ENCODE measurements around the gene CBLC.
"Not testable (repeated sequence)": the region's sequence is repeated elsewhere in the genome, so short reads cannot be mapped to it uniquely, and the experiment has no call there.

CBLC gene

DNA sequence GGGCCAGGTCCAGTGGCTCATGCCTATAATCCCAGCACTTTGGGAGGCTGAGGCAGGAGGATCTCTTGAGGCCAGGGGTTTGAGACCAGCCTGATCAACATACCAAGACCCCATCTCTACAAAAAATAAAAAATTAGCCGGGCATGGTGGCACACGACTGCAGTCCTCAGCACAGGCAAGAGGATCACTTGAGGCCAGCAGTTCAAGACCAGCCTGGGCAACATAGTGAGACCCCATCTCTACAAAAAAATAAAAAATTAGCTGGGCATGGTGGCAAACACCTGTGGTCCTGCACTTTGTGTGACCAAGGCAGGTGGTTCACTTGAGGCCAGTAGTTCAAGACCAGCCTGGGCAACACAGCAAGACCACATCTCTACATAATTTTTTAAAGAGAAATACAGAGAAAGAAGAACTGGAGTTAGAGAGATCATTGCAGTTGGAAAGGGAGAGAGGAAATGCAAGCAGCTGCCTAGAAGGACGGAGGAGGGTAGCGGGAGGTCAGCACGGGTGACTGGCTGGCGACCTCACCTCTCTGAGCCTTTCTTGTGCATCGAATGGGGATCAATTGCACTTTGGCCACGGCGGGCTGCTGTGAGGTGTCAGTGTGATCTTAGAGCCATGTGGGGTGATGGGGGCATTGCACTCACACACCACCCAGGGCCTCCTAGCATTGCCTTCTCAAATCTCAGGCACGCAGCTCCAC lies 45.1 kb downstream of the CBLC start:
- no peak for ATAC-seq
- TF ChIP-seq, protein P1, sequence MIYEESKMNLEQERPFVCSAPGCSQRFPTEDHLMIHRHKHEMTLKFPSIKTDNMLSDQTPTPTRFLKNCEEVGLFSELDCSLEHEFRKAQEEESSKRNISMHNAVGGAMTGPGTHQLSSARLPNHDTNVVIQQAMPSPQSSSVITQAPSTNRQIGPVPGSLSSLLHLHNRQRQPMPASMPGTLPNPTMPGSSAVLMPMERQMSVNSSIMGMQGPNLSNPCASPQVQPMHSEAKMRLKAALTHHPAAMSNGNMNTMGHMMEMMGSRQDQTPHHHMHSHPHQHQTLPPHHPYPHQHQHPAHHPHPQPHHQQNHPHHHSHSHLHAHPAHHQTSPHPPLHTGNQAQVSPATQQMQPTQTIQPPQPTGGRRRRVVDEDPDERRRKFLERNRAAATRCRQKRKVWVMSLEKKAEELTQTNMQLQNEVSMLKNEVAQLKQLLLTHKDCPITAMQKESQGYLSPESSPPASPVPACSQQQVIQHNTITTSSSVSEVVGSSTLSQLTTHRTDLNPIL (CRISPR knock-in tag; IDR thresholded peaks at IDR 0.05; ENCODE audit: low read depth): no peak
- TF ChIP-seq, protein P2, sequence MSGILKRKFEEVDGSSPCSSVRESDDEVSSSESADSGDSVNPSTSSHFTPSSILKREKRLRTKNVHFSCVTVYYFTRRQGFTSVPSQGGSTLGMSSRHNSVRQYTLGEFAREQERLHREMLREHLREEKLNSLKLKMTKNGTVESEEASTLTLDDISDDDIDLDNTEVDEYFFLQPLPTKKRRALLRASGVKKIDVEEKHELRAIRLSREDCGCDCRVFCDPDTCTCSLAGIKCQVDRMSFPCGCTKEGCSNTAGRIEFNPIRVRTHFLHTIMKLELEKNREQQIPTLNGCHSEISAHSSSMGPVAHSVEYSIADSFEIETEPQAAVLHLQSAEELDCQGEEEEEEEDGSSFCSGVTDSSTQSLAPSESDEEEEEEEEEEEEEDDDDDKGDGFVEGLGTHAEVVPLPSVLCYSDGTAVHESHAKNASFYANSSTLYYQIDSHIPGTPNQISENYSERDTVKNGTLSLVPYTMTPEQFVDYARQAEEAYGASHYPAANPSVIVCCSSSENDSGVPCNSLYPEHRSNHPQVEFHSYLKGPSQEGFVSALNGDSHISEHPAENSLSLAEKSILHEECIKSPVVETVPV (CRISPR knock-in tag; IDR thresholded peaks at IDR 0.05): no peak
- TF ChIP-seq ESRRG (CRISPR knock-in tag; IDR thresholded peaks at IDR 0.05): no peak
- TF ChIP-seq ZNF8 (CRISPR knock-in tag; IDR thresholded peaks at IDR 0.05): no peak
- TF ChIP-seq ISL1 (CRISPR knock-in tag; IDR thresholded peaks at IDR 0.05): no peak

DNA sequence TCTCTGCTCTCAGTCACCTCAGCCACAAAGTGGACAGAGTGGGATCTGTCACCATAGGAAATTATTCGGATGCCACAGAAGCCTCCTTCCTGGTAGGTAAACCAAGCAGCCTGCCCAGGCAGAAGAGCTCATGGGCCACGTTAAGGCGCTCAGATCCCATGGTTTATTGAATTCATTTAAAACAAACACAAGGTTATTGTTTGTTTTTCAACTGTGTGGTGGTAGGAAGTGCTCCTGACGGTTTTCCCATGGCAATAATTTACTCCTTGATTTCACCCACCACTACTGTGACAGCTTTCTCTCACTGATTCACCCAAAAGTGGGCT lies 45.6 kb downstream of the CBLC start:
- no peak for ATAC-seq
- TF ChIP-seq TCF4 (CRISPR knock-in tag; IDR thresholded peaks at IDR 0.05; ENCODE audit: borderline replicate concordance) (no peak), GLIS3 (CRISPR knock-in tag; IDR thresholded peaks at IDR 0.05) (no peak), ESRRG (CRISPR knock-in tag; IDR thresholded peaks at IDR 0.05) (no peak), BACH2 (CRISPR knock-in tag; IDR thresholded peaks at IDR 0.05; ENCODE audit: borderline replicate concordance) (no peak), OSR1 (CRISPR knock-in tag; IDR thresholded peaks at IDR 0.05) (no peak), SNAI2 (CRISPR knock-in tag; IDR thresholded peaks at IDR 0.05) (no peak), ZC3H10 (CRISPR knock-in tag; IDR thresholded peaks at IDR 0.05) (no peak), ISL1 (CRISPR knock-in tag; IDR thresholded peaks at IDR 0.05) (no peak)
- TF ChIP-seq, protein P3, sequence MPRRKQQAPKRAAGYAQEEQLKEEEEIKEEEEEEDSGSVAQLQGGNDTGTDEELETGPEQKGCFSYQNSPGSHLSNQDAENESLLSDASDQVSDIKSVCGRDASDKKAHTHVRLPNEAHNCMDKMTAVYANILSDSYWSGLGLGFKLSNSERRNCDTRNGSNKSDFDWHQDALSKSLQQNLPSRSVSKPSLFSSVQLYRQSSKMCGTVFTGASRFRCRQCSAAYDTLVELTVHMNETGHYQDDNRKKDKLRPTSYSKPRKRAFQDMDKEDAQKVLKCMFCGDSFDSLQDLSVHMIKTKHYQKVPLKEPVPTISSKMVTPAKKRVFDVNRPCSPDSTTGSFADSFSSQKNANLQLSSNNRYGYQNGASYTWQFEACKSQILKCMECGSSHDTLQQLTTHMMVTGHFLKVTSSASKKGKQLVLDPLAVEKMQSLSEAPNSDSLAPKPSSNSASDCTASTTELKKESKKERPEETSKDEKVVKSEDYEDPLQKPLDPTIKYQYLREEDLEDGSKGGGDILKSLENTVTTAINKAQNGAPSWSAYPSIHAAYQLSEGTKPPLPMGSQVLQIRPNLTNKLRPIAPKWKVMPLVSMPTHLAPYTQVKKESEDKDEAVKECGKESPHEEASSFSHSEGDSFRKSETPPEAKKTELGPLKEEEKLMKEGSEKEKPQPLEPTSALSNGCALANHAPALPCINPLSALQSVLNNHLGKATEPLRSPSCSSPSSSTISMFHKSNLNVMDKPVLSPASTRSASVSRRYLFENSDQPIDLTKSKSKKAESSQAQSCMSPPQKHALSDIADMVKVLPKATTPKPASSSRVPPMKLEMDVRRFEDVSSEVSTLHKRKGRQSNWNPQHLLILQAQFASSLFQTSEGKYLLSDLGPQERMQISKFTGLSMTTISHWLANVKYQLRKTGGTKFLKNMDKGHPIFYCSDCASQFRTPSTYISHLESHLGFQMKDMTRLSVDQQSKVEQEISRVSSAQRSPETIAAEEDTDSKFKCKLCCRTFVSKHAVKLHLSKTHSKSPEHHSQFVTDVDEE (CRISPR knock-in tag; IDR thresholded peaks at IDR 0.05): no peak
- TF ChIP-seq, protein P4, sequence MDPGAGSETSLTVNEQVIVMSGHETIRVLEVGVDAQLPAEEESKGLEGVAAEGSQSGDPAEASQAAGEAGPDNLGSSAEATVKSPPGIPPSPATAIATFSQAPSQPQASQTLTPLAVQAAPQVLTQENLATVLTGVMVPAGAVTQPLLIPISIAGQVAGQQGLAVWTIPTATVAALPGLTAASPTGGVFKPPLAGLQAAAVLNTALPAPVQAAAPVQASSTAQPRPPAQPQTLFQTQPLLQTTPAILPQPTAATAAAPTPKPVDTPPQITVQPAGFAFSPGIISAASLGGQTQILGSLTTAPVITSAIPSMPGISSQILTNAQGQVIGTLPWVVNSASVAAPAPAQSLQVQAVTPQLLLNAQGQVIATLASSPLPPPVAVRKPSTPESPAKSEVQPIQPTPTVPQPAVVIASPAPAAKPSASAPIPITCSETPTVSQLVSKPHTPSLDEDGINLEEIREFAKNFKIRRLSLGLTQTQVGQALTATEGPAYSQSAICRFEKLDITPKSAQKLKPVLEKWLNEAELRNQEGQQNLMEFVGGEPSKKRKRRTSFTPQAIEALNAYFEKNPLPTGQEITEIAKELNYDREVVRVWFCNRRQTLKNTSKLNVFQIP (CRISPR knock-in tag; IDR thresholded peaks at IDR 0.05; ENCODE audit: borderline replicate concordance, low read depth): no peak
- TF ChIP-seq, protein P5, sequence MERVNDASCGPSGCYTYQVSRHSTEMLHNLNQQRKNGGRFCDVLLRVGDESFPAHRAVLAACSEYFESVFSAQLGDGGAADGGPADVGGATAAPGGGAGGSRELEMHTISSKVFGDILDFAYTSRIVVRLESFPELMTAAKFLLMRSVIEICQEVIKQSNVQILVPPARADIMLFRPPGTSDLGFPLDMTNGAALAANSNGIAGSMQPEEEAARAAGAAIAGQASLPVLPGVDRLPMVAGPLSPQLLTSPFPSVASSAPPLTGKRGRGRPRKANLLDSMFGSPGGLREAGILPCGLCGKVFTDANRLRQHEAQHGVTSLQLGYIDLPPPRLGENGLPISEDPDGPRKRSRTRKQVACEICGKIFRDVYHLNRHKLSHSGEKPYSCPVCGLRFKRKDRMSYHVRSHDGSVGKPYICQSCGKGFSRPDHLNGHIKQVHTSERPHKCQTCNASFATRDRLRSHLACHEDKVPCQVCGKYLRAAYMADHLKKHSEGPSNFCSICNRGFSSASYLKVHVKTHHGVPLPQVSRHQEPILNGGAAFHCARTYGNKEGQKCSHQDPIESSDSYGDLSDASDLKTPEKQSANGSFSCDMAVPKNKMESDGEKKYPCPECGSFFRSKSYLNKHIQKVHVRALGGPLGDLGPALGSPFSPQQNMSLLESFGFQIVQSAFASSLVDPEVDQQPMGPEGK (CRISPR knock-in tag; IDR thresholded peaks at IDR 0.05; ENCODE audit: borderline replicate concordance): no peak

DNA sequence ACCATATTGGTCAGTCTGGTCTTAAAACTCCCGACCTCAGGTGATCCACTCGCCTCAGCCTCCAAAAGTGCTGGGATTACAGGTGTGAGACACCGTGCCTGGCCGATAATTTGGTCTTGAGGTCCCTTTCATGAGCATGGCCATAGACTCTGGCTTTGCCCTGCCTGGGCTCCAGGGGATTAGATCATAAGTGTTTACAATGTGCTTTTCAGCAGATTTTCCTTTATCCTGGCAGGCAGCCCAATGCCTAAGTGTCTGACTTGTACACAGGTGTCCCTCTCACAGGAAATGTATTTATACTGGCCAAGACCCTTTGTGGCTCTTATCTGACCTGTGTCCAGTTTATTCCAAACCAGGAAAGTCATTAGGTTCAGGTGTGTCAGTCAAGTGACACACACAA lies 47.1 kb downstream of the CBLC start:
- no peak for TF ChIP-seq ESRRG (CRISPR knock-in tag; IDR thresholded peaks at IDR 0.05)
- TF ChIP-seq, protein P4 (CRISPR knock-in tag; IDR thresholded peaks at IDR 0.05; ENCODE audit: borderline replicate concordance, low read depth): no peak
- no peak for ATAC-seq

DNA sequence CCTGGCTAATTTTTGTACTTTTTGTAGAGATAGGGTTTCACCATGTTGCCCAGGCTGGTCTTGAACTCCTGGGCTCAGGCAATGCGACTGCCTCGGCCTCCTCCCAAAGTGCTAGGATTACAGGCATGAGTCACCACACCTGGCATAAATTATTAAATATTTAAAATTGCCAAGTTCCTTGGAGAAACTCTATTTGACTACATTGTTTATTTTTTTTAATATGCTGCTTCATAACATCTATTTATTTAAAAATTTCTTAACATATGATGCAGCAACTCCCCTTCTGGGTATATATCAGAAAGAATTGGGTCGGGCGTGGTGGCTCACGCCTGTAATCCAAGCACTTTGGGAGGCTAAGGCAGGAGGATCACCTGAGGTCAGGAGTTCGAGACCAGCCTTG lies 55.2 kb downstream of the CBLC start:
- ATAC-seq: not testable (repeated sequence)

DNA sequence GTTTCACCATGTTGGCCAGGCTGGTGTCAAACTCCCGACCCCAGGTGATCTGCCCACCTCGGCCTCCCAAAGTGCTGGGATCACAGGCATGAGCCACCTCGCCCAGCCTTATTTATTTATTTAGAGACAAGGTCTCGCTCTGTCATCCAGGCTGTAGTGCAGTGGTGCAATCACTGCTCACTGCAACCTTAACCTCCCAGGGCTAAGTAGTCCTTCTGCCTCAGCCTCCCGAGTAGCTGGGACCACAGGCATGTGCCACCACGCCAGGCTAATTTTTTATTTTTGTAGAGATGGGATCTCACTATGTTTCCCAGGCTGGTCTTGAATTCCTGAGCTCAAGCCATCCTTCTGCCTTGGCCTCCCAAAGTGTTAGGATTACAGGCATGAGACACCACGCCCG lies 56.7 kb downstream of the CBLC start:
- ATAC-seq: not testable (repeated sequence)
